NCI-H146 treated with DMSO at 0.1 percent for 48 hours (cell line): ENCODE data around the gene CLIC5.
"Not testable (repeated sequence)": the region's sequence is repeated elsewhere in the genome, so short reads cannot be mapped to it uniquely, and the experiment has no call there.

Experiments
- DNase-seq: peaks from one replicate; lab custom pipeline; 2025; ENCODE audit not compliant: unreplicated experiment; lab: John Stamatoyannopoulos, UW

CLIC5 gene

GRCh38 chr6:45929421-45930361, 86.0 kb downstream of the CLIC5 start:
- DNase-seq: no peak

GRCh38 chr6:45928721-45929305, 86.8 kb downstream of the CLIC5 start:
- DNase-seq: no peak

GRCh38 chr6:45927421-45928320, 88.0 kb downstream of the CLIC5 start:
- DNase-seq: no peak

GRCh38 chr6:45926423-45926822, 89.2 kb downstream of the CLIC5 start:
- not testable (repeated sequence) for DNase-seq

- DNase-seq: no peak
These were observed 90.8 kb downstream of the CLIC5 start for GRCh38 chr6:45924763-45925342.

GRCh38 chr6:45923831-45924391, 91.7 kb downstream of the CLIC5 start:
- DNase-seq: no peak

- no peak for DNase-seq
These were observed 92.8 kb downstream of the CLIC5 start for GRCh38 chr6:45922728-45923351.

- DNase-seq: no peak
These were observed 93.9 kb downstream of the CLIC5 start for GRCh38 chr6:45921691-45922281.

GRCh38 chr6:45920819-45921511, 94.7 kb downstream of the CLIC5 start:
- no peak for DNase-seq

GRCh38 chr6:45917439-45917838, 98.2 kb downstream of the CLIC5 start:
- no peak for DNase-seq

- no peak for DNase-seq
These were observed 99.0 kb downstream of the CLIC5 start for GRCh38 chr6:45916692-45917091.

- no peak for DNase-seq
These were observed 99.7 kb downstream of the CLIC5 start for GRCh38 chr6:45915780-45916468.

GRCh38 chr6:45911691-45912090, 104.0 kb downstream of the CLIC5 start:
- no peak for DNase-seq

GRCh38 chr6:45903959-45904358, 111.7 kb downstream of the CLIC5 start:
- no peak for DNase-seq

GRCh38 chr6:45902984-45903383, 112.7 kb downstream of the CLIC5 start:
- no peak for DNase-seq

- DNase-seq: no peak
These were observed 113.7 kb downstream of the CLIC5 start for GRCh38 chr6:45901767-45902650.

GRCh38 chr6:45900808-45901752, 114.6 kb downstream of the CLIC5 start:
- DNase-seq: no peak
